GM18858 (cell line): ENCODE measurements around the gene RIC1.
"Not testable (repeated sequence)": the region's sequence is repeated elsewhere in the genome, so short reads cannot be mapped to it uniquely, and the experiment has no call there.

Source experiments
- ATAC-seq: cut with Tn5 transposase; IDR thresholded peaks from one replicate; pipeline ENCODE4 v1.9.1; 2021; ENCODE audit not compliant: unreplicated experiment

Gene RIC1

DNA sequence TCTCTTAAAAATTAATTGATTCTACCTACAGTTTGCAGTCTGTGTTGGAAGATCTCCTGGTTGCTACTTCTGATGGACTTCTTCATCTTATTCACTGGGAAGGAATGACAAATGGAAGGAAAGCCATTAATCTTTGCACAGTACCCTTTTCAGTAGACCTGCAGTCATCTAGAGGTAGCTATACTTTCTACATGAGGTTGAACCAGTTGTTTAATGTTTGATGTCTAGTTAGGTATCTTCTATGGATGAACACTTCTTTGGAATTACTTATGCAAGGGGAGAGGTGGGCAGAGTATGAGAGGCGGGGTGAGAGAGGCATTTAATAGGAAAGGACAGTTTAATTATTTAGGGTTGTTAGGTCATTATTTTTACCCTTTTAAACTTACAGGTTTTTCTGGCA, 91.2 kb downstream of the RIC1 start:
- ATAC-seq = no peak

DNA sequence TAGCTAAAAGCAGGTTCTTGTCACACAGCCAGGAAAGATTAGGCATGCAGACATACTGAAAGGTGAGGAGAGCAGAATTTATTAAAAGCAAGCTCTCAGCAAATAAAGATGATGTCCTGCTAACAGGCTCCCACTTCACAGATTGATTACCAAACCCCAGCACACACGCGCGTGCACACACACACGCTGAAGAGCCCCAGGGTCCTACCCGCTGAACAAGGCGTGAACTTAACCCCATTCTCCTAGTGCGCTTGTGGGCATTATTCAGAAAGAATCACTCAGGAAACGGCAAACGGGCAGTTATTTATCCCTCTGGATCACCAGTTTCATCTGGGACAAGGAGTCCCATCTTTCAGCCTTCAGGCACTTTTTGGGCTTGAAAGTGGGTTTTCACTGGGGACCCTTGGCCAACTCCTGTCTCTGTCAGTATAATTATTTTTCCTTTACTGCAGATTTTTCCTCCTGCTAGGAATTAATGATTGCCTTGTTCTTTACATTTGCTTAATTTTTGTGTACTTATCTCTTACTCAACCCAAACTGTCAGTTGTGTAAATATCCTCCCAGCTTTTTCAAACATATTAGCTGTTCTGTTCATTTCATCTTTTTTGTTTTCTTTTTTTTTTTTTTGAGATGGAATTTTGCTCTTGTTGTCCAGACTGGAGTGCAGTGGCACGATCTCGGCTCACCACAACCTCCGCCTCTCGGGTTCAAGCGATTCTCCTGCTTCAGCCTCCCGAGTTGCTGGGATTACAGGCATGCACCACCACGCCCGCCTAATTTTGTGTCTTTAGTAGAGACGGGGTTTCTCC, 92.6 kb downstream of the RIC1 start:
- ATAC-seq = no peak

DNA sequence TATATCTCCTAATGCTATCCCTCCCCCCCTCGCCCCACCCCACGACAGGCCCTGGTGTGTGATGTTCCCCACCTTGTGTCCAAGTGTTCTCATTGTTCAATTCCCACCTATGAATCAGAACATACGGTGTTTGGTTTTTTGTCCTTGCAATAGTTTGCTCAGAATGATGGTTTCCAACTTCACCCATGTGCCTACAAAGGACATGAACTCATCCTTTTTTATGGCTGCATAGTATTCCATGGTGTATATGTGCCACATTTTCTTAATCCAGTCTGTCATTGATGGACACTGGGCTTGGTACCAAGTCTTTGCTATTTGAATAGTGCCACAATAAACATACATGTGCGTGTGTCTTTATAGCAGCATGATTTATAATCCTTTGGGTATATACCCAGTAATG, 93.8 kb downstream of the RIC1 start:
- not testable (repeated sequence) for ATAC-seq

DNA sequence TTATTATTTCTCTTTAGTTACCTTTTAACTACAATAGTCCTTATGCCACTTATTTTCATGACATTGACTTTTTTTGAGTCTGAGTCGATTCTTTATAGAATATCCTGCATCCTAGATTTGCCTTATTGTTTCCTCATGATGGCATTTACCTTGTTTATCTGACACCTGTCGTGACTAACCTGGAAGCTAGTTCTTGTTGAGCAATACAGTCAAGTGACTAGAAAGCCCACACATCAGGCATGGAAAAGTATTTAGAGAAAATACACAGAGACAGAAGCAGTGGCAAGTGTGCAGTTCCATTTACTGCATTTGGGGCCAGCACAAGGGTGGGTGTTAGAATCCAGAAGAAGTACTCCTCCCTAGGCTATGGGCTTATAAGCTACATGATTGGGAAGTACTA, 106.2 kb downstream of the RIC1 start:
- ATAC-seq = no peak

DNA sequence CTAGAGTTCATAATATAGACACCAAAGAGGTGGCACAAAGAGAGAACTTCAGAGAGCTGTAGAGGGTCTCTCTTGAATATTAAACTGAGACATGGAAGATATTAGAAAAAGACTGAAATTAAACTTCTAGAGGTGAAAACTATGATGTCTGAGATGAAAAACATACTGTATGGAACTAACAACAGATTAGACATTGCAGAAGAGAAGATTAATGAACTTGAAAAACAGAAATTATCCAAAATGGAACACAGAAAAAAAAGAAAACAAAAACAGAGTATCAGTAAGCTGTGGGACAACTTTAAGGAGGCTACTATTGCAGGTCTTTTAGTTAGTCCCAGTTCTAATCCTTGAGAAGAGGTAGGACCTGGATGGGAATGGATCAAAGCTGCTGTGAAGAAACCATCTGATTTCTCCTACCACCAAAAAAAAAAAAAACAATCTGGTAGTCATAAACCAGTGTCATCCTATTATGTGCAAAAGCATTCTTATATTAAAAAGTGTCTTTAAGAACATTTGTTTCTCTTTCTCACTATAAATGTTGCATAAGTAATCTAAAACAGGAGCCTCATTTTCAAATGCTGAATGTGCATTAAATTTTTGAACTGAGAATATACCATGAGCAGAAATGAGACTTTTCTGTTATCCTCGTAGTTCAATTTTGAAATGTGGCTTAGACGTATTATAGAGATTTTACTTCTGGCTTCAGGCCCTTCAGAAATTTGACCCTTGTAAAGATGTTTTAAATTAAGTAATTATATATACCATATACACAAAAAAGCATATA, 107.8 kb downstream of the RIC1 start:
- ATAC-seq = no peak

DNA sequence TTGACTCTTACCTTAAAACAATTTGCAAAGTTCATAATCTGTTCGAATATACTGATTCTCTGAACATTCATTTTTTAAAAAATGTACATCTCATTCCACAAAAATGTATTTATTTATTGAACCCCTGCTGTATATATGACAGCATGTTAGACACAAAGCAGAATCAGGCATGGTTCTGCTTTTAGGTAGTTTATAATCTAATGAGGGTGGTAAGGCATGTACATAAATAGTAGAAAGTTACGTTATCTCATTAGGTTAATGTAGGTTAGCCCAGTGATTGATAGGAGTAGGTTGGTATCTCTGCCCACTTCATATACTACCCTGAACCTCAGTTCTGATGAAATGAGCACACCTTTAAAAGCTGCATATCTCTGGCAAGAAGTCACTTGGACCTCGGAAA, 114.2 kb downstream of the RIC1 start:
- ATAC-seq = no peak

DNA sequence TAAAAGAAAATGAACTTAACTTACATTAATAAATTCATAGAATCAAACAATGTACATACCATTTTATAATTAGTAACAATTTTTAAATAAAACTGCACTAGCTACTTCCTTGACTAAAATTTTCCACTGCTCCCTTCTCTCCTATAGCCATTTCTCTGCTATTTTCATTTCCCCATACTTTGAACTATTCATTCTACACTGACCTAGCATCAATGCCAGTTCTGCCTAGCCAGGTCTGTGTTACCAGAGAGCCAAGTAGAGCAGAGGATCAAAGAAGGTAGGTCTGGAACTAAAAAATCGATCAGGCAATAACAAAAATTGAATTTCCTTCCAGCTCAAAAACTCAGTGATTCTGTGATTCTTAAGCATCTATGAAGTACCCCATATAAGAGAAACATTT, 119.5 kb downstream of the RIC1 start:
- ATAC-seq = no peak

DNA sequence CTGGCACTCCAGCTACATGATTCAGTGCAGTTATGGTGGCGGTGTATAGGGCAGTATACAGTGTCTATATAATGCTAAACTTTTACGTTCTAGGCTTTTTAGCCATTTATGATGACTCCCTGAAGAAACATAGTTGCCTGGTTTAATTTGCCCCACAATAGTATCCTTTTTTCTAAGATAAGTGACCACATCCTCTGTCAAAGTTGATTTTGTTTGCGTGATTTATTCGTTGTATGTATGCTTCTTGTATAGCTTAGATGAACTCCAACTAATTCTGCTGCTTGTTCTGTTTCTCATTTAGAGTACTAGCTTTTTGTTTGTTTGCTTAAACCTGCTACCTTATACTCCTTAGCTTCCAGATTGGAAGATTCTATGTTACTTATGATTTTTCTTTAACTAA, 120.4 kb downstream of the RIC1 start:
- no peak for ATAC-seq

DNA sequence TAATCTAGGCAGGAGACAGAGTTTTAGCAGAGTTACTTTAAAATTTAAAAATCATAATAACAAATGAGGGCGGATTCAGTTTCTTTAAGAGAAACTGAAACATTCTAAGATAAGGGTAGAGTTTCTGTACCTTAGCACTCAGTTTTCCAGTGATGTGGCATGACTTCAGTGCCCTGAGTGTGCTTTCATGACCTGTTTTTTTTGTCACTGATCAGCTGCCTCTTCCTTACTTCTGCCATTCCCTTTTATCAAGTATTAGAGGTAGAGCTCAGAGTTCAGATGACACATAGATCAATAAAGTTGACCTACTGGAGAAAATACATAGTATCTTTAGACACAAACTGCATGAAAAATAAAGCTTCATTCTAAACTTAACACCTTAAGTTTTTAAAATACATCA, 121.7 kb downstream of the RIC1 start:
- no peak for ATAC-seq

DNA sequence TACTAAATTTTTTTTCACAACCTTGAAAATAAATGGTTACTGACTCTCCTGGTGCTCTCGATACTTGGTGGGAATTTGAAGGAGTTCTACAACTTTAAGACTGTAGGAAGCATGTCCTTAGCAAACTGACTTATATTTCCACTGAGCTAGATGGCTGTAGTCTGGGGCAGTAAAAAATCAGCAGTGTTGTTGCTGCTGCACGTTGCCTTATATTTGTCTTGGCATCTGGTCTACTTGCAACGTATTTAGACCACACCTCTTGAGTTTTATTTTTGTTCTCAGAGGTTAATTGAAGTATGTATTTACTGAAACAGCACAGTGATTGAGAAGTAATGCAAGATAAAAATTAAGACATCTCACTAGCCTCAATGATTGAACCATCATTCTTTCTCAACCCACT, 127.7 kb downstream of the RIC1 start:
- ATAC-seq = no peak

DNA sequence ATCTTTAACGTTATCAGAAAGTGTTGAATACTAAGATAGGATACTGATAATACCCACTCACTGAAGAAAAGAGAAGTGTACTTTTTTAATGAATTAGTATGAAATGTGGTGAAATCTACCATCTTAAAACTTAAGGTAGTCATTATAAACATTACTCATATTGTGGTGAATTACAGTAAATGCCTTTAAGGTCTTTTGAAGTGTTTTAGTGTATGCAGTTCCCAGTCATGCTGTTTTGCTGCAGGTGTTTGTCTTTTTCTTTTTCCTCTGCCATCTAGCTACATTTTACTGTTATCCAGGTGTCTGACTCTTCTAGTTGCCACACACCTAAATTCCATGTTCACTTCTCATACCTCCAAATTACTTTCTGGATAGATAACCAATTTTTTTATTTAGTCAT, 131.4 kb downstream of the RIC1 start:
- ATAC-seq = no peak

DNA sequence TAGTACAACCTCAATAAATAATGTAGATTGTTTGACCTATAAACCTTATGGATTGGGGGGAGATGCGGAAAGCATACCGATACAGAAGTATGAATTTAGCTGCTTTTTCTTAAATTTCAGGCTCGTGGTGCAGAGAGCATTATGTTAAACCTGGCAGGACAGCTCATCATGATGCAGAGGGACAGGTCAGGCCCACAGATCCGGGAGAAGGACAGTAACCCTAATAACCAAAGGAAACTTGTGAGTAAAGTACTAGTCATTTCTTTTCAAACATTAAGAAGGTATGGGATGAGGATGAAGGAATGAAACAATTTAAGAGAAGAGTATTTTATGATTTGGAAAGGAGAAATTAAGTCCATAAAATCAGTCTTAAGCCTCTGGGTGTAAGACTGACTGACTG, 133.5 kb downstream of the RIC1 start:
- no peak for ATAC-seq

DNA sequence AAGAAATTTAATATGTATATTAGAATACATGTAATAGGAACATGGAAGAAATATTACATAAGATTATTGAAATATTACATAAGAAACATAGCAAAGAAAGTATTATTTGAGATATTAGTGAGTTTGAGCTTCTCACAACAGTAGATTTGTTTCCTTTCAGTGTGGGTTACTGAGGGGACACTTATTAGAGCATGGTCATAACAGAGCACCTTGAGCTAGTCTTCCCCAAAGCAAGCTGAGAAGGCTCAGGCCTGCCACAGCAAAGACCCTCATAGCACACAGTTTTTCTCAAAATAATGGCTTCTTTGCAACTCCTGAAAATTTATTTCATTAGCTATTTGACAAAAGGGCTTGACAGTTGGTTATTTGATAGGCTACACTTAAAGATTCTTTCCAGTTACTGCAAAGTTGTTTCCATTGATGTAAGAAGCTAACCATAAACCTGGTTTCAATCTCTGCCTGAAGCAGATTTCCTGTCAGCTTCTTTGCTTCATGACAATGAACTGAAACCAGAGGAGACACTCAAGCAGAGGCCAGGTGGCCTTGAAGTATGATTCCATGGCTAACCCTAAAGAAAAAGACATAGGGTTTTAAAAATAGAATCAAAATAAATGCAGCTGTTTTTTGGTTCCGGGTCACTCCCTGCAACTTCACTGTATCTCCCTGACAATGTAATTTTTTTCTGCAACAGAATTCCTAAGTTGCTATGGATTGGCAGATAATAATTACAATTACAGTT, 135.4 kb downstream of the RIC1 start:
- ATAC-seq = peak; percentile 64

DNA sequence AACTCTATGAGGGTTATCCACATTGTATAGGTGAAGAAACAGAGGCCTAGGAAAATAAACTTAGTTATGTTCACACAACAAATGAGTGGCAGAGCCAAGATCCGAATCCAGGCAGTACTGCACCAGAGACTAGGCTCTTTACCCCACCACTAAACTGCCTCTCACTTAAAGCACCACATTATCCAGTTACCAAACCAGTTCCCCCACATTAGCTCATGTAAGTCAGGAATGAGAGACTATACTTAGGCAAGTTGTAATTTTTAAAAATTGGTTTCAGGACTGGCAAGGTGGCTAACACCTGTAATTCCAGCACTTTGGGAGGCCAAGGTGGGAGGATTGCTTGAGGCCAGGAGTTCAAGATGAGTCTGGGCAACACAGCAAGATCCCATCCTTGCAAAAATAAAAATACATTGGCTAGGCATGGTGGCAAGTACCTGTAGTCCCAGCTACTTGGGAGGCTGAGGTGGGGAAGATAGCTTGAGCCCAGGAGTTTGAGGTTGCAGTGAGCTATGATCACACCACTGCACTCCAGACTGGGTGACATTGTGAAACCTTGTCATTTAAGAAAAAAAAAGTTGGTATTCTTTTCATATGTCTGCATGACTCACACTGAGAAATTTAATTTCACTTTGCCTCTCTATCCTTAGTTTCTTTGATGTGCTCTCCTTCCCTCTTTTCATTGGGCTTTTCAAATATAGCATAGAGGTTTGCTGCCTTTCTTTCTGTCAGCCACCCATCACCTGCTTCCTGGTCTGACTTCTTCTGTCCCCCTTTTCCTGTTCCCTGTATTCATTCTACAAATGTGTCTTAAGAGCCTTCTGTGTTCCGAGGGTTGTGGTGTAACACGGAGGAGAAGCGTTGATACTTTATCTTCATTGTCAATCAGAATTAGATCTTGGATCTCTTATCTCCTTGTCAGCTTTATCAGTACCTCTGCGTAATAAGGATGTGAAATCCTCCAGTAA, 139.3 kb downstream of the RIC1 start:
- peak; percentile 68 for ATAC-seq

DNA sequence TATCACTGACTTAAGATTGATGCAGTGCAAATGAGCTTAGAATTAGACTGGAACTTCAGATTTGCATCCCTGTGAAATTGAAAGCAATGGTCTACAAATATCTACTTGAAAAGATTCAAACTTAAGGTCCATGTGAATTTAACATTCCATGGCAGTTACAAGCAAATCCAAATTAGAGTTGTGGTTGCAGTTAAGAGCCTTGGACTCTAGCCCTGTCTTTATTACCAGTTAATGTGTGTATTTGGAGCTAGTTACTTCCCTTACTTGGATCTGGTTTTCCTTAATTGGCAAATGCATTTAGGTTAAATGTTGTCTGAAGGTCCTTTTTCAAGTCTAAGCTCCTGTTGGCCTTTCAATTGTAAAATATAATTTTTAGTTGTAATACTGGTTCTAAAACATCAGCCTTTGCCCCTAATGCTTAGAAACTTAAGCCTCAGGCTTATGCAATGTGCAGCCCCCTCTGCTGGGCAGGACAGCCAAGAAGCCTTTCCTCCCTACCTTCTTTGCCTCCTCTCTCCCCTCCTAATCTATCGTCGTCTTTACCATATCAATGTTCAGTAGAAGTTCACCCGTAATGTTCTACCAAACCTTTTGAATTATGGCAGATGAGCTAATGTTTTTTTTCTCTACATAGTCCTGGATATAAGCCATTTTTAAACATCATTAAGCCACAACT, 144.6 kb downstream of the RIC1 start:
- ATAC-seq = no peak

DNA sequence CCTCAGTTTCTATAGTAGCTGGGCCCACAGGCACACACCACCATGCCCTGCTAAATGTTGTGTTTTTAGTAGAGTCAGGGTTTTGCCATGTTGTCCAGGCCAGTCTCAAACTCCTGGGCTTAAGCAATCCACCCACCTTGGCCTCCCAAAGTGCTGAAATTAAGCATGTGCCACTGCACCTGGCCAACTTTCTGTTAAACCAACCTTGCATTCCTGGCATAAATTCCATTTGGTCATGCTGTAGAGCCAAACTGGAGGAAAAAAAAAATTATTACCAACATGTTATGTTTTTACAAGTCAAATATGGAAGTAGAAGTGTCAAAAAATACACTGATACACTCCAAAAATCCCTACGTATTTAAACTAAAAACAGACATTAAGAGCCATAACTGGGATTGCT, 149.9 kb downstream of the RIC1 start:
- no peak for ATAC-seq

DNA sequence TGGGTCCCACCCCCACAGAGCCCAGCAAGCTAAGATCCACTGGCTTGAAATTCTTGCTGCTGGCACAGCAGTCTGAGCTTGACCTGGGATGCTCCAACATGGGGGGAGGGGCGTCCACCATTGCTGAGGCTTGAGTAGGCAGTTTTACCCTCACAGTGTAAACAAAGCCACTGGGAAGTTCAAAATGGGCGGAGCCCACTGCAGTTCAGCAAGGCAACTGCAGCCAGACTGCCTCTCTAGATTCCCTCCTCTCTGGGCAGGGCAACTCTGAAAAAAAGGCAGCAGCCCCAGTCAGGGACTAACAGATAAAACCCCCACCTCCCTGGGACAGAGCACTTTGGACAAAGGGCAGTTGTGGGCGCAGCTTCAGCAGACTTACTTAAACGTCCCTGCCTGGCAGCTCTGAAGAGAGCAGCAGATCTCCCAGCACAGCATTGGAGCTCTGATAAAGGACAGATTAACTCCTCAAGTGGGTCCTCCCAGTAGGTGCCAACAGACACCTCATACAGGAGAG, 150.9 kb downstream of the RIC1 start:
- ATAC-seq = not testable (repeated sequence)

DNA sequence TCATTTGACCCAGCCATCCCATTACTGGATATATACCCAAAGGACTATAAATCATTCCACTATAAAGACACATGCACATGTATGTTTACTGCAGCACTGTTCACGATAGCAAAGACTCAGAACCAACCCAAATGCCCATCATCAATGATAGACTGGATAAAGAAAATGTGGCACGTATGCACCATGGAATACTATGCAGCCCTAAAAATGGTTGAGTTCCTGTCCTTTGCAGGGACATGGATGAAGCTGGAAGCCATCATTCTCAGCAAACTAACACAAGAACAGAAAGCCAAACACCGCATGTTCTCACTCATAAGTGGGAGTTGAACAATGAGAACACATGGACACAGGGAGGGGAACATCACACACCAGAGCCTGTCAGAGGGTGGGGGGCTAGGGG, 154.5 kb downstream of the RIC1 start:
- ATAC-seq = not testable (repeated sequence)

DNA sequence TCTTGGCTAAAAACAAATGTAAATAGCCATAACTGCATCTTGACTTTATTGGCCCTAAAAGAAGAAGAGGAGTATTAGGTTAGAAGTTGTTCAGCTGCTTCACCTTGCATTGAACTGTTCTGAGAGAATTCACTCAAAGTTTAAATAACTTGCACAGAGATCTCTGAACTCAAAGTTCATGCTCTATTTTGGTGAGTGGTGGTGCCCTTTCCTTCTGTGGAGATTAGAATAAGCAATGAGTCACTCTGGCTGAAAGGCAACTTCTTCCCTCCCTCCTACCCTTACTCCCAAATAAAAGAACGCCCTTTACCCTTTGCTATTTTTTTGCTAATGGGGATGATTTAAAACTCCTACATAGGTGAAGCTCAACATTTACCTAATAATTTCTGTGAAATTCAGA, 155.1 kb downstream of the RIC1 start:
- no peak for ATAC-seq
